IMR-90 (cell line): ENCODE data around the gene LRRC4. TPM values are rescaled to one million over a fixed set of nuclear protein-coding genes. Genes with fewer than 3 reads are reported as not detected.

Source experiments
- ATAC-seq: fragments of 200-7000 bp; cut with Tn5 transposase; 2 replicates; pipeline ENCODE4 v1.9.1; 2020; ENCODE audit warnings: low read depth, mild to moderate bottlenecking, moderate library complexity
- BruUV-seq: library from RNA; stranded (reverse); fragments of 400-500 nt; replicated peaks from 2 replicates; lab custom pipeline; 2021; lab: Mats Ljungman, UMichigan
- CTCF ChIA-PET: fragments of 300-600 bp; formaldehyde crosslinking; extraction: SDS; loops from one replicate; lab custom pipeline; 2021; ENCODE audit warnings: antibody characterized with exemption; lab: Yijun Ruan, JAX
- POLR2A ChIA-PET: fragments of 300-600 bp; sonication (Branson Sonifier 250); formaldehyde crosslinking; loops from one replicate; lab custom pipeline; 2022; ENCODE audit warnings: antibody characterized with exemption; ENCODE audit not compliant: unreplicated experiment; lab: Charles Lee
- DNase-seq: peaks from one replicate; pipeline ENCODE4 v3.0.0; 2013
- H2AFZ ChIP-seq: replicated peaks from 2 replicates; pipeline ENCODE3; 2013; ENCODE audit warnings: low read length, mild to moderate bottlenecking; ENCODE audit not compliant: poor library complexity
- H2AK5ac ChIP-seq: 2 replicates; pipeline ENCODE4 v1.6.1; 2013; ENCODE audit warnings: low read depth, low read length, inconsistent platforms
- H2AK9ac ChIP-seq: replicated peaks from 2 replicates; pipeline ENCODE3; 2013; ENCODE audit warnings: mild to moderate bottlenecking, low read depth, low read length, moderate library complexity; ENCODE audit not compliant: poor library complexity
- H2BK120ac ChIP-seq: 2 replicates; pipeline ENCODE4 v1.6.1; 2013; ENCODE audit warnings: low read depth, low read length, inconsistent platforms
- H2BK15ac ChIP-seq: 3 replicates; pipeline ENCODE4 v1.6.1; 2013; ENCODE audit warnings: low read depth, low read length, inconsistent platforms
- H2BK20ac ChIP-seq: 2 replicates; pipeline ENCODE4 v1.6.1; 2013; ENCODE audit warnings: low read depth, mild to moderate bottlenecking, inconsistent platforms, low read length, moderate library complexity
- H2BK5ac ChIP-seq: 2 replicates; pipeline ENCODE4 v1.6.1; 2013; ENCODE audit warnings: mild to moderate bottlenecking, low read depth, low read length, inconsistent platforms; ENCODE audit not compliant: poor library complexity, severe bottlenecking
- H3K14ac ChIP-seq: replicated peaks from 2 replicates; pipeline ENCODE4 v1.6.1; 2013; ENCODE audit warnings: low read depth, low read length, inconsistent platforms
- H3K18ac ChIP-seq: 2 replicates; pipeline ENCODE4 v1.6.1; 2013; ENCODE audit warnings: low read depth, low read length, control low read depth
- H3K23ac ChIP-seq: 2 replicates; pipeline ENCODE4 v1.6.1; 2013; ENCODE audit warnings: low read depth, low read length, inconsistent platforms
- H3K27ac ChIP-seq: 2 replicates; pipeline ENCODE4 v1.5.1; 2013; ENCODE audit warnings: mild to moderate bottlenecking, control low read depth, low read length; ENCODE audit not compliant: insufficient read depth
- H3K27me3 ChIP-seq: 2 replicates; pipeline ENCODE4 v1.6.1; 2013; ENCODE audit warnings: low read length; ENCODE audit not compliant: control insufficient read depth, insufficient read depth
- H3K36me3 ChIP-seq: 2 replicates; pipeline ENCODE4 v1.6.1; 2013; ENCODE audit warnings: low read length, mixed read lengths; ENCODE audit not compliant: control insufficient read depth, insufficient read depth
- H3K4ac ChIP-seq: 2 replicates; pipeline ENCODE4 v1.6.1; 2013; ENCODE audit warnings: low read depth, low read length, inconsistent platforms
- H3K4me1 ChIP-seq: 2 replicates; pipeline ENCODE4 v1.6.1; 2013; ENCODE audit warnings: low read length, mixed read lengths; ENCODE audit not compliant: control insufficient read depth, insufficient read depth
- H3K4me2 ChIP-seq: 2 replicates; pipeline ENCODE4 v1.6.1; 2013; ENCODE audit warnings: low read depth, mild to moderate bottlenecking, control low read depth, low read length, moderate library complexity
- H3K4me3 ChIP-seq: 2 replicates; pipeline ENCODE4 v1.5.1; 2013; ENCODE audit warnings: low read depth, mild to moderate bottlenecking, control low read depth, low read length, moderate library complexity; ENCODE audit not compliant: insufficient read depth
- H3K56ac ChIP-seq: 2 replicates; pipeline ENCODE4 v1.6.1; 2013; ENCODE audit warnings: low read length, inconsistent platforms; ENCODE audit not compliant: insufficient read depth; ENCODE audit errors: extremely low read depth
- H3K79me1 ChIP-seq, 2 experiments: 2 replicates each; pipeline ENCODE4 v1.6.1; 2013; ENCODE audit warnings: low read length in 2 of 2, inconsistent platforms in 1 of 2, low read depth in 1 of 2
- H3K9ac ChIP-seq: 2 replicates; pipeline ENCODE4 v1.6.1; 2013; ENCODE audit warnings: low read depth, low read length, control low read depth
- H3K9me1 ChIP-seq: 2 replicates; pipeline ENCODE4 v1.6.1; 2013; ENCODE audit warnings: low read length, inconsistent platforms; ENCODE audit not compliant: insufficient read depth
- H3K9me3 ChIP-seq: 2 replicates; pipeline ENCODE4 v1.6.1; 2013; ENCODE audit warnings: low read length; ENCODE audit not compliant: control insufficient read depth, insufficient read depth
- H4K20me1 ChIP-seq: 2 replicates; pipeline ENCODE4 v1.6.1; 2013; ENCODE audit warnings: low read length, inconsistent platforms; ENCODE audit not compliant: insufficient read depth
- H4K5ac ChIP-seq: 2 replicates; pipeline ENCODE4 v1.6.1; 2013; ENCODE audit warnings: mild to moderate bottlenecking, low read depth, low read length, control low read depth
- H4K8ac ChIP-seq, 2 experiments: 2 replicates each; pipeline ENCODE4 v1.6.1; 2013; ENCODE audit warnings: low read depth in 2 of 2, low read length in 2 of 2, control low read depth in 1 of 2, inconsistent platforms in 1 of 2
- H4K91ac ChIP-seq: 2 replicates; pipeline ENCODE4 v1.6.1; 2013; ENCODE audit warnings: low read depth, low read length, inconsistent platforms; ENCODE audit not compliant: insufficient read depth
- BHLHE40 ChIP-seq: fragments of 150-350 bp; IDR thresholded peaks from 2 replicates; pipeline ENCODE4 v1.6.1; 2016; ENCODE audit warnings: mild to moderate bottlenecking, low read depth, low read length
- CEBPB ChIP-seq: IDR thresholded peaks from 2 replicates; pipeline ENCODE4 v1.6.1; 2012; ENCODE audit warnings: low read depth, low read length, improper control_type of control experiment
- CHD1 ChIP-seq: IDR thresholded peaks from 2 replicates; pipeline ENCODE4 v1.6.1; 2012; ENCODE audit warnings: low read depth, low read length, improper control_type of control experiment
- MAFK ChIP-seq: IDR thresholded peaks from 2 replicates; pipeline ENCODE4 v1.6.1; 2012; ENCODE audit warnings: low read depth, low read length, improper control_type of control experiment
- NFE2L2 ChIP-seq: fragments of 150-350 bp; IDR thresholded peaks from 2 replicates; pipeline ENCODE4 v1.6.1; 2016; ENCODE audit warnings: low read depth, mild to moderate bottlenecking, low read length
- POLR2A ChIP-seq: IDR thresholded peaks from 2 replicates; pipeline ENCODE4 v1.6.1; 2012; ENCODE audit warnings: mild to moderate bottlenecking, low read depth, low read length
- RAD21 ChIP-seq: IDR thresholded peaks from 2 replicates; pipeline ENCODE4 v1.6.1; 2012; ENCODE audit warnings: low read length, improper control_type of control experiment
- RCOR1 ChIP-seq: IDR thresholded peaks from 2 replicates; pipeline ENCODE4 v1.6.1; 2012; ENCODE audit warnings: mild to moderate bottlenecking, low read length, improper control_type of control experiment; ENCODE audit not compliant: insufficient replicate concordance
- RFX5 ChIP-seq: IDR thresholded peaks from 2 replicates; pipeline ENCODE4 v1.8.0; 2012; ENCODE audit warnings: low read depth, mild to moderate bottlenecking, low read length, moderate library complexity
- SMC3 ChIP-seq: fragments of 150-350 bp; IDR thresholded peaks from 2 replicates; pipeline ENCODE4 v1.6.1; 2016; ENCODE audit warnings: low read depth, mild to moderate bottlenecking, antibody characterized with exemption, low read length, moderate library complexity
- WGBS, 2 experiments: methylation state at CpG; one replicate each; pipeline versions ENCODE4 v1.1.5 to v1.1.7; 2013; ENCODE audit warnings: missing lambda C conversion rate in 2 of 2; ENCODE audit not compliant: insufficient read length in 1 of 2; ENCODE audit errors: extremely low coverage in 2 of 2; 5-methylcytosine and 5-hydroxymethylcytosine counted together
- dilution Hi-C: fragments of 300-500 bp; cut with HindIII; formaldehyde crosslinking; loops from one replicate; pipeline ENCODE4 v1.14.3; 2018; ENCODE audit warnings: low sequenced_read_pairs; ENCODE audit not compliant: unreplicated experiment
- in situ Hi-C: fragments of 300-500 bp; cut with MboI; formaldehyde crosslinking; loops from 3 replicates; pipeline ENCODE4 v1.14.3; 2019; ENCODE audit warnings: low sequenced_read_pairs, inconsistent platforms, mixed read lengths
- intact Hi-C: fragments of 100-400 bp; cut with micrococcal nuclease; formaldehyde crosslinking; loops from 2 replicates; pipeline ENCODE4 v1.10.0; 2022
- polyA plus RNA-seq, 3 experiments: library from polyadenylated mRNA; depleted of rRNA; stranded (reverse); fragments of >200 nt; gene quantifications; 2 replicates each; pipeline ENCODE4 v1.2.3, GENCODE V29; 2012; ENCODE audit warnings: low replicate concordance in 1 of 3
- total RNA-seq: library from RNA; depleted of rRNA; stranded (reverse); fragments of >200 nt; gene quantifications from 2 replicates; pipeline ENCODE4 v1.2.3, GENCODE V29; 2012
- TF ChIP-seq, protein P1 (sequence below): fragments of 150-350 bp; IDR thresholded peaks from 2 replicates; pipeline ENCODE4 v1.6.1; 2016; ENCODE audit warnings: low read depth, mild to moderate bottlenecking, low read length, moderate library complexity, borderline replicate concordance
- TF ChIP-seq, protein P2 (sequence below): fragments of 150-350 bp; IDR thresholded peaks from 2 replicates; pipeline ENCODE4 v1.6.1; 2017; ENCODE audit warnings: mild to moderate bottlenecking, antibody characterized with exemption, low read length, low read depth

The LRRC4 gene
- total and polyA plus RNA-seq, 2 of the 4 experiments (the other 2 are of a cell fraction): 0.54 to 0.55 TPM

DNA sequence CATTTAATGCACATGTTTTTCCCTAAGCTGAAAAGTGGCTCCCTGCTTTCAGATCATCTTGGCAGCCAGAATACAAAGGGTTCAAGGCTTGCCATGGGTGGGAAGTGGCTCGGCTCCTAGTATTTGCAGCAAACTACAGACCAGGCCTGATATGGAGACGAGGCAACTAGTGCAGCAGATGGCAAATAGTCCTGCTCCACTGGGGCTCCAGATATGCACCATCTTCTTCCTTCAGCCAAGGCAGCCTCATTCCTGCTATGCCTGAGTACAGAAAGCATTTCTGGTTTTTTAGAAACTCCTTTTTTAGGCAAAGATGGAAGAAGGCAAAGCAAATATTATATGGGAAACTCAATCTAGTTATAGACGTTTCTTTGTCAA is 23.9 kb downstream of the LRRC4 start:
- TF ChIP-seq, protein P1, sequence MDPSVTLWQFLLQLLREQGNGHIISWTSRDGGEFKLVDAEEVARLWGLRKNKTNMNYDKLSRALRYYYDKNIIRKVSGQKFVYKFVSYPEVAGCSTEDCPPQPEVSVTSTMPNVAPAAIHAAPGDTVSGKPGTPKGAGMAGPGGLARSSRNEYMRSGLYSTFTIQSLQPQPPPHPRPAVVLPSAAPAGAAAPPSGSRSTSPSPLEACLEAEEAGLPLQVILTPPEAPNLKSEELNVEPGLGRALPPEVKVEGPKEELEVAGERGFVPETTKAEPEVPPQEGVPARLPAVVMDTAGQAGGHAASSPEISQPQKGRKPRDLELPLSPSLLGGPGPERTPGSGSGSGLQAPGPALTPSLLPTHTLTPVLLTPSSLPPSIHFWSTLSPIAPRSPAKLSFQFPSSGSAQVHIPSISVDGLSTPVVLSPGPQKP: no peak
- no peak for TF ChIP-seq BHLHE40
- TF ChIP-seq RFX5: no peak
- no peak for TF ChIP-seq NFE2L2
- TF ChIP-seq RAD21: no peak
- no peak for TF ChIP-seq SMC3
- TF ChIP-seq CHD1: no peak
- TF ChIP-seq MAFK: no peak
- TF ChIP-seq RCOR1: no peak
- no peak for TF ChIP-seq POLR2A
- no peak for TF ChIP-seq CEBPB
- TF ChIP-seq, protein P2, sequence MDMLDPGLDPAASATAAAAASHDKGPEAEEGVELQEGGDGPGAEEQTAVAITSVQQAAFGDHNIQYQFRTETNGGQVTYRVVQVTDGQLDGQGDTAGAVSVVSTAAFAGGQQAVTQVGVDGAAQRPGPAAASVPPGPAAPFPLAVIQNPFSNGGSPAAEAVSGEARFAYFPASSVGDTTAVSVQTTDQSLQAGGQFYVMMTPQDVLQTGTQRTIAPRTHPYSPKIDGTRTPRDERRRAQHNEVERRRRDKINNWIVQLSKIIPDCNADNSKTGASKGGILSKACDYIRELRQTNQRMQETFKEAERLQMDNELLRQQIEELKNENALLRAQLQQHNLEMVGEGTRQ: no peak

More for the DNA sequence above, 23.9 kb downstream of the LRRC4 start:
- ATAC-seq: no peak
- ChIA-PET CTCF (no interaction called here), POLR2A (no interaction called here)
- Histone ChIP-seq H2AK9ac (no peak overlapping the region), H3K79me1 (peaks cover 39 to 77% of the 10 kb centered on the region in 2 experiments), H3K27ac (no peak overlapping the region), H3K27me3 (no peaks in the 10 kb centered on the region), H2BK20ac (no peak overlapping the region), H3K36me3 (peaks cover 3% of the 10 kb centered on the region; the same call in 1 of the 2 replicates), H3K23ac (no peak overlapping the region), H3K9me3 (no peaks in the 10 kb centered on the region), H2BK120ac (no peak overlapping the region), H4K20me1 (peaks cover 18% of the 10 kb centered on the region), H3K4me1 (peaks cover 5% of the 10 kb centered on the region; the same call in 1 of the 2 replicates), H2BK5ac (no peak overlapping the region), H3K56ac (no peak overlapping the region), H3K14ac (no peak overlapping the region), H3K9me1 (peaks cover 21% of the 10 kb centered on the region), H2AFZ (no peak overlapping the region), H2AK5ac (no peak overlapping the region), H3K9ac (no peak overlapping the region), H3K4me2 (no peak overlapping the region), H4K91ac (no peak overlapping the region), H3K4ac (no peak overlapping the region), H4K5ac (no peak overlapping the region), H3K4me3 (no peak overlapping the region), H2BK15ac (no peak overlapping the region), H4K8ac (no peak overlapping the region), H3K18ac (no peak overlapping the region)
- in situ Hi-C loops: no loop called here
- dilution Hi-C loops: no loop called here
- WGBS, 2 experiments: no CpG with 5 or more reads among the region's 3 CpGs
- intact Hi-C loops: no loop called here
- no peak for DNase-seq
- no TSS peak for BruUV-seq
